DOHH2 (cell line): Measurements from ENCODE around the gene GPR143.

Experiments used
- H3F3A ChIP-seq: fragments of 200-600 bp; sonication (generic), shearing (Covaris generic); 2 replicates; pipeline ENCODE4 v1.6.0; 2016; ENCODE audit warnings: antibody characterized with exemption, mild to moderate bottlenecking; ENCODE audit not compliant: control insufficient read depth, insufficient read depth
- H3K27ac ChIP-seq: fragments of 200-600 bp; sonication (generic); 2 replicates; pipeline ENCODE4 v1.5.1; 2014; ENCODE audit warnings: low read depth, mild to moderate bottlenecking, low read length, moderate library complexity
- H3K27me3 ChIP-seq: fragments of 200-600 bp; sonication (generic); 2 replicates; pipeline ENCODE4 v1.6.1; 2014; ENCODE audit warnings: mild to moderate bottlenecking, low read length, mixed read lengths; ENCODE audit not compliant: control insufficient read depth
- H3K36me3 ChIP-seq: fragments of 200-600 bp; sonication (generic); 2 replicates; pipeline ENCODE4 v1.6.1; 2014; ENCODE audit warnings: mild to moderate bottlenecking, low read length, moderate library complexity, mixed read lengths; ENCODE audit not compliant: control insufficient read depth
- H3K4me1 ChIP-seq: fragments of 200-600 bp; sonication (generic); 2 replicates; pipeline ENCODE4 v1.6.1; 2014; ENCODE audit warnings: mild to moderate bottlenecking, low read length, mixed read lengths; ENCODE audit not compliant: control insufficient read depth
- H3K4me2 ChIP-seq: fragments of 200-600 bp; sonication (generic); 2 replicates; pipeline ENCODE4 v1.6.0; 2014; ENCODE audit warnings: mild to moderate bottlenecking, low read length, moderate library complexity
- H3K4me3 ChIP-seq: fragments of 200-600 bp; sonication (generic); 2 replicates; pipeline ENCODE4 v1.5.1; 2014; ENCODE audit warnings: mild to moderate bottlenecking, low read length, mixed read lengths
- H3K79me2 ChIP-seq: fragments of 200-600 bp; sonication (generic); 2 replicates; pipeline ENCODE4 v1.6.1; 2014; ENCODE audit warnings: mild to moderate bottlenecking, low read length, mixed read lengths; ENCODE audit not compliant: control insufficient read depth
- H3K9me2 ChIP-seq: fragments of 200-600 bp; sonication (generic); replicated peaks from 2 replicates; pipeline ENCODE4 v1.6.1; 2014; ENCODE audit warnings: mild to moderate bottlenecking, low read length, mixed read lengths; ENCODE audit not compliant: control insufficient read depth
- H3K9me3 ChIP-seq: fragments of 200-600 bp; sonication (generic); 2 replicates; pipeline ENCODE4 v1.6.1; 2014; ENCODE audit warnings: antibody characterized with exemption, low read length, mixed read lengths; ENCODE audit not compliant: control insufficient read depth, insufficient read depth
- H4K20me1 ChIP-seq: fragments of 200-600 bp; sonication (generic); 2 replicates; pipeline ENCODE4 v1.6.0; 2014; ENCODE audit warnings: low read depth, mild to moderate bottlenecking, antibody characterized with exemption, low read length, moderate library complexity; ENCODE audit not compliant: control insufficient read depth, insufficient read depth
- CTCF ChIP-seq: fragments of 200-600 bp; sonication (generic); IDR thresholded peaks from one replicate; pipeline ENCODE4 v1.5.1; 2014; ENCODE audit warnings: antibody characterized with exemption, mild to moderate bottlenecking, low read depth, low read length; ENCODE audit not compliant: poor library complexity, severe bottlenecking
- EZH2phosphoT487 ChIP-seq: fragments of 200-600 bp; sonication (generic); IDR thresholded peaks from 2 replicates; pipeline ENCODE4 v1.6.1; 2017; ENCODE audit warnings: borderline replicate concordance, mild to moderate bottlenecking, antibody characterized with exemption, low read length, moderate library complexity, mixed read lengths

GPR143 gene

DNA sequence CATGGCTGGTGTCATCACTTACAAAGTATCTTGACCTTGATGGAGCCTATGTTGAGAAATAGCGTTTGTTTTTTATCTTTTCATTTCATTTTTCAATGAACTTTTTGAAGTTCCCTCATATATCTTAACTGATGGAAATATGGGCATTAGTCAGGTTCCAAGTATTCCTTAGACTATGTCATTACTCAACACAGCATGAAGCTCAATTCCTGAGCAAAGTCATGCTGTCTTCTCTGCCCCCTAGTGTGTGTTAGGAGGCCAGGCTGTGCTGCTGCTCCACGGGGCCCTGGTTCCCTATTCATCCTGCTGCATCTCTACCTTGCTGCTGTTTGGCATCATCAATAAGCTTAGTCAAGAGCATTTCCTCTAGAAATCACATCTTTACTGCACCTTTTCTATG is 40.9 kb downstream of the GPR143 start:
- Histone ChIP-seq H3K27ac (no peak overlapping the region), H3K9me2 (no peaks in the 10 kb centered on the region), H3K4me1 (0 out of 2 replicates have a peak, but pooled peaks cover 3% of the 10 kb centered on the region)

DNA sequence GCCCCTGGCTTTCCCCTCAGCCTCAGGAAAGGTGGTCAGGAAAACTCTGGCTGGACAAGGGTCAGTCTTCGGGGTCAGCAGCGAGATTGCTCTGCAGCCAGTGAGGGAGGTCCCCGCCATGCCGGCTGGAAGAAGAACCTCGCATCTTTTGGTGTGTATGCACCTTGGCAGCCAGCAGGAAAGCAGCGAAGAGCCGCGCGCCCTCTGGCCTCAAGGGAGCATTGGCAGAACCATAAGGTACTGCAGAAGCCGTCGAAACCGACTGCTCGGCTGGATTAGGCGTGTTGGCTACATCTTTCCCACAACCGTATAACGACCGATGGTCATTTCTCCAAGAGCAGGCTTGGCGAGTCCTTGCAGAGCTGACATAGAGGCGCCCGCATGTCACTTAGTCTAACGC is 48.3 kb downstream of the GPR143 start:
- H3K27ac ChIP-seq, result no peak overlapping the region
- 0 out of 2 replicates have a peak, but pooled peaks cover 3% of the 10 kb centered on the region for H3K36me3 ChIP-seq
- H3K4me1 ChIP-seq, result no peaks in the 10 kb centered on the region
- no peak overlapping the region for H3K4me2 ChIP-seq
- H3K27me3 ChIP-seq, result no peaks in the 10 kb centered on the region
- H3K79me2 ChIP-seq, result no peaks in the 10 kb centered on the region
- H3K9me3 ChIP-seq, result no peaks in the 10 kb centered on the region
- no peaks in the 10 kb centered on the region for H3K9me2 ChIP-seq
- TF ChIP-seq EZH2phosphoT487 (no peak), CTCF (no peak)
- no peaks in the 10 kb centered on the region for H3F3A ChIP-seq
- no peaks in the 10 kb centered on the region for H4K20me1 ChIP-seq
- H3K4me3 ChIP-seq, result no peak overlapping the region

More for the DNA sequence above, 40.9 kb downstream of the GPR143 start:
- Histone ChIP-seq H3K4me2 (no peak overlapping the region), H3K4me3 (no peak overlapping the region), H3F3A (no peaks in the 10 kb centered on the region), H3K27me3 (no peaks in the 10 kb centered on the region), H3K9me3 (peaks cover 9% of the 10 kb centered on the region; the same call in 1 of the 2 replicates), H4K20me1 (no peaks in the 10 kb centered on the region), H3K79me2 (no peaks in the 10 kb centered on the region), H3K36me3 (no peaks in the 10 kb centered on the region)
- TF ChIP-seq EZH2phosphoT487 (no peak), CTCF (no peak)

- Histone ChIP-seq H3K36me3 (peaks cover 14% of the 10 kb centered on the region), H3K4me2 (no peak overlapping the region), H3K27ac (no peak overlapping the region)
These were observed 55.3 kb downstream of the GPR143 start for GRCh38 chrX:9710332-9710731.

More at GRCh38 chrX:9710332-9710731, 55.3 kb downstream of the GPR143 start:
- H3F3A ChIP-seq, result no peaks in the 10 kb centered on the region
- H3K4me1 ChIP-seq, result peaks cover 10% of the 10 kb centered on the region
- H3K79me2 ChIP-seq, result no peaks in the 10 kb centered on the region
- no peaks in the 10 kb centered on the region for H3K27me3 ChIP-seq
- no peaks in the 10 kb centered on the region for H3K9me2 ChIP-seq
- no peak for TF ChIP-seq EZH2phosphoT487
- TF ChIP-seq CTCF, result no peak
- H3K4me3 ChIP-seq, result no peak overlapping the region
- no peaks in the 10 kb centered on the region for H4K20me1 ChIP-seq
- no peaks in the 10 kb centered on the region for H3K9me3 ChIP-seq
